OCI-LY3 (cell line): ENCODE results near the gene FOSL1.

Experiments used
- CTCF ChIP-seq: fragments of 200-600, 300-600 bp; sonication (generic); IDR thresholded peaks from 2 replicates; pipeline ENCODE4 v1.5.1; 2014; ENCODE audit warnings: antibody characterized with exemption, low read length, low read depth
- EZH2phosphoT487 ChIP-seq: fragments of 200-600 bp; shearing (Covaris generic); IDR thresholded peaks from 2 replicates; pipeline ENCODE4 v1.6.1; 2018; ENCODE audit warnings: antibody characterized with exemption, mixed run types, low read depth

- TF ChIP-seq EZH2phosphoT487 (no peak), CTCF (no peak)
Observed at GRCh38 chr11:65880844-65881421, 19.3 kb downstream of the FOSL1 start.
